HG02588 (cell line): ENCODE results near the gene KCNA5.

Source experiments
- ATAC-seq: cut with Tn5 transposase; IDR thresholded peaks from one replicate; pipeline ENCODE4 v1.9.1; 2021; ENCODE audit warnings: mild to moderate bottlenecking, moderate library complexity; ENCODE audit not compliant: unreplicated experiment

The KCNA5 gene

GRCh38 chr12:5043589-5044419, at the start of gene KCNA5:
TSS of gene KCNA5 (plus strand) at chr12:5043879. CDS start at chr12:5044148, 269 bp downstream.
- no peak for ATAC-seq

DNA sequence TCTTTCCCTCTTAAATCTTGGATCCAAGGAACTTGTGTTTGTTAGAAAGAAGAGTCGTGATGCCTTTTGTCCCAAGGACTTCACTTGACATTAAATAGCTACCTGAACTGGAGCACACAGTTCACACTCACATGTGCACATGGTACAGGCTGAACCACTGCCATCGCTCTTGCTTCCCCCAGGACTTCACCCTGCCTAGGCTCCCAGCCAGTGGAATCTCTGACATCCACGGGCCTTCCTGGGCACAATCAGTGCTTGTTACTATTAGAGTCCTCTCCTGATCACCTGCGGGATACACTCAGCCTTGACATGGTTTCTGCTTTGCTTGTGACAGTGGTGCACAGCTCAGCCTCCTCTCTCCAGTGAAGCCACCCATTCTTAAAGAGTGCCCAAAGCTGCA, 49.1 kb upstream of the KCNA5 start:
- ATAC-seq = no peak

- no peak for ATAC-seq
Observed at GRCh38 chr12:4996714-4997113, 47.0 kb upstream of the KCNA5 start.

DNA sequence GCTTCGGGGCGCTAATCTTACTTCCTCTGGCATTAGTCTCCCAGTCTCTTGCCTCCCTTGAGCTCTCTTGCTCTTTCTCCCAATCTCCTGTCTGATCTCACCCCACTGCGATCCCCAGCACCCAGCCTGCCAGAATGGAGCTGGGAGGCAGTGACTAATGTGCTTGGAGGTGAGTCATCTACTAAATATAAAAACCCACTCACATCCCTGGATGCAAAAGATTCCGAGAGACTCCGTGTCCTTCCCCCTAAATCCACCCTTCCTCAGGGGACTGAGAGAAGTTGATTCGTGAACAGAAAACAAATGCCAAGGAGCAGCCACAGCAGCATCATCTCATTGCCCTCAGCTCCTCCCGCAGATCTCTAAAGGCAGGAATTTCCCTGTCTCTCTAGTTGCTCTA, 45.7 kb upstream of the KCNA5 start:
- ATAC-seq = no peak

DNA sequence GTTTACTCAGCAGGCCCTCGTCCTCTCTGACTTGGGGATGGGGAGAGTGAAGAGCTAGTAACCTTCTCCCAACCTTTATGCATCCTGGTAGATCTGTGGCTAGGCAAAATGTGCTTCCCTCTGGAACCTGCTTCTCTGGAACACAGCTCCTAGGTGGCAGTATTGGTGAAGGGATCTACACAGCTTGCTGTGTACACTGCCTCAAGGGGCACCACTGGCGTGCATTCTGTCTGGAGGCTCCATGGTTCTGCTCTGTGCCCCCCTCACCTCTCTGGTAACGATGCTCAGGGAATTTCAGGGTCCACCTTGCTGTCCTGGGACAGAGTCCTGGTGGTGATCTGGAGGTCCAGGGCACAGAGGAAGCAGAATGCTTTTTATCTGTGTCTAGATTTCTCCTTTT, 43.5 kb upstream of the KCNA5 start:
- no peak for ATAC-seq

- no peak for ATAC-seq
Observed at GRCh38 chr12:5000658-5001385, 42.9 kb upstream of the KCNA5 start.

DNA sequence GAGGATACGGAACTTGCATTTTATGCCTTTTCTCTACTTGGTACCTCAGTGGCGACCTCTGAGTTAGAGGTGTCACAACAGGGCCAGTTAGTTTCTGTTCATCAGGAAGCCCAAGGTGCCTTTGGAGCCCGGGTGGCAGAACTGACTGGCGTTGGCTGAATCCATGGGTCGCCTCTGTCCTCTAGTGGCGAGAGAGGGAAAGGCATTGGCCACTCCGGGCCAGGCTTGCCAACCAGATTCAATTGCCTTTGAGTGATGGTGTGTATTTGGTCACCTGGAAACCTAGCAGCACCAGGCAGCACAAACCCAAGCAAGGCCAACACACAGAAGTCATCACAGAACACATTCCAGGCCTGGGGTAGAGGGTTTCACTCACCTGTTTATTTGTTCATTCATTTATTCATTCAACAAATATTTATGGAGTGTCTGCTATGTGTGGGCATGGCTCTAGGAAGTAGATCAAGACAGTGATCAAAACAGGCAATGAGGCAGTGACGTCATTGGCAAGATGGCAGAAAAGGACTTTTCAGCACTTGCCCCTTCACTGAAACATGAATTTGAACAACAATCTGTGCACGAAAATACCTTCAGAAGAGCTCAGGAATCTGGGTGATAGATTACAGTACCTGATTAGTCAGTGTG, 40.5 kb upstream of the KCNA5 start:
- ATAC-seq = no peak

- ATAC-seq = no peak
Observed at GRCh38 chr12:5008661-5009060, 35.0 kb upstream of the KCNA5 start.

GRCh38 chr12:5010151-5010550, 33.5 kb upstream of the KCNA5 start:
- ATAC-seq = no peak

- ATAC-seq = no peak
Observed at GRCh38 chr12:5012337-5012736, 31.3 kb upstream of the KCNA5 start.

GRCh38 chr12:5013266-5013730, 30.4 kb upstream of the KCNA5 start:
- no peak for ATAC-seq

GRCh38 chr12:5014269-5014668, 29.4 kb upstream of the KCNA5 start:
- no peak for ATAC-seq

DNA sequence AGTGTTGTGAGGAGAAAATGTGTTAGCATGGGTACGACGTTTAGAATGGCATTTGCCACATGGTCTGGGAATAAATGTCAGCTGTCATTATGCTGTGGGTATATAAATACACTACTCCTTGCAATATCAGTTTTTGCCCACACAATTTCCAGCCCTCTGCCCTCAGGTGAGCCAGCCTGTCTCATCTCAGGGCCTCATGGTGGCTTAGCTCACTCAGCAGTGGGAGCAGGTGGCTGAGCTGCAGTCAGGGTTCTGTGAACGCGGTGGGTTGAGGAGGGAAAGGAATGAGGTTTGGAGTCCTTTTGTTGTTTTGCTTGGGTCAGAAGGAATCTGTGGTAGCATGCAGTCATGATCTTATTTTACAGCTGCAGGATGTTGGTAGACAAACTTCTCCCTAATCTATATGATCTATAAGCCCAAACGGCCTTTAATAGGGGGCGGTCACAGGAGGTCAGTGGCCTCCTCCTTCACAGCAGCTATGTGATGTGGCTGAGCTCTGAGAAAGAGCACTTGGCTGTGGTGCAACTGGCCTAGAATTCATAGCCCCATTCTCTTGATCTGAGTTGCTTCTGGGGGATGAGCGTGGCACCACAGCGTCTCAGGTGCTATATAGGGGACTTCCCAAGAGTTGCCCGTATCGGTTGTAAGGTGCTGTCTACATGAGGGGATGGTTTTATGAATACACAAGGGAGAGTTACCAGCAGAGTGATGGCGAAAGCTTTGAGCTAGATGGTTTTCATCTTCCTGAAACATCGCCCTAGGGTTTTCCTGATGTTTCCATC, 27.8 kb upstream of the KCNA5 start:
- no peak for ATAC-seq

- ATAC-seq = no peak
Observed at GRCh38 chr12:5016526-5016925, 27.2 kb upstream of the KCNA5 start.

DNA sequence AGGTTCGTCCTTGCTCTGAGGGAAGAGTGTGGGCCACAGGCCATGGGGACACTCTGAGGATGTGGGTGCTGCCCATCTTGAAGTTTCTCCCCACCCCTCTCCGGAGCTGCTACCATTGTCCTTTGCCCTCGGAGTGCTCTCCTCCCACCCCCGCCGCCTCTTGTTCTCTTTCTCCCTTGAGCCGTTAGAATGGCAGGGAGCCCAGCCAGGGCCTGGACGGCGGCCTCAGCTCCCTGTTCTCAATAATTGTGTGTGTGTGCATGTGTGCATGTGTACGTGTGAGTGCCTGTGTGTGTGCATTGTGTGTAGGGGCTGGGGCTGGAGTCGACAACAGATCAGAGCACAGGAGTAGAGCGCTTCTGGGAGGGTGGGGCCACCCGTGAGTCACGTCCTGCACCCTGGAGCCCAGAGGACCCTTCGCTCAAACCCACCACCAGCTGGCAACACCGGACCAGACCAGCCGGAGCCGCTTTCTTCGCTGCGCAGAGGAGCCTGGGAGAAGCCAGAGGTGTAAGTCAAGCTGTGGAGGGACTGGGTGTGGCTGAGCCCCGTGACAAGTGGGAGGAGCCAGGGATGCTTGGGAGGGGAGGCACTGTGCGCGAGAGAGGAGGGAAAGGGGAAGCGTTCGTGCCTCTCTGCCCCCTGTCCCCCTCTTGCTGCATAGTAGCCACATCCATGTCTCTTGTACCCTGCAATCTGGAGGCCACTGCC, 25.9 kb upstream of the KCNA5 start:
- ATAC-seq = no peak

DNA sequence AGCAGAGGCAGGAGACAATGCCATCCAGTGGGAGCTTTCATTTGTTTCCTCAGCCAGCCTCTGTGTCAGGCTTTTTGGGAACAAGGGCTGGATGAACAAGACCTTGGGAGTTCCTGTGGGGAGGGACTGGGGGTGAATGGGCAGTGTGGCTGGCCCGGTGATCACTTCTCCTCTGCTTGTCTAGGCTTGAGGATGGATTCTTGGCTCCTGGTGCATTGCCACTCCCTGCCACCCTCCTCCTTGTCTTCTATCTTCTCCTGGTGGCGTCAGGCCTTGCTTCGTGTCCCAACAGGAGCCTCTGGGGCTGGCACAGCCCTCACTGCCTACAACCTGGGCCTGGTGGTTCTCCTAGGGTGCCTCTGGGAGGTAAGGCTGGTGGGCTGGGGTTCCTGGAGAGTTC, 25.0 kb upstream of the KCNA5 start:
- no peak for ATAC-seq

DNA sequence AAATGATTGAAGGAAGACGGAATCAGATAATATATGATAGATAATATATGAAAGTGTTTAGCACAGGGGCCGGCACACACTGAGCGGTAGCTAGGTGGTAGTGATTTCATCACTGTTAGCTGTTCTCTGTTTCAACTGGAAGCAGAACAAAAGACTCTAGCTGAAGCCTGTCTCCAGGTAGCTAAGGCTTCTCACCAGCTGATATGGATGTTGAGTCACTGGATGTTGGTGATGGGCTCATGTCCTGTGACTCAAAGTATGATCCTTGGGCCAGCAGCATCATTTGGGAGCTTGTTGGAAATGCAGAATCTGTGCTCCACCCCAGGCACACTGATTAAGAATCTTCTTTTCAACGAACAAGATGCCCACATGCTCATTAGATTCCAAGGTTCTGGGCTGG, 21.7 kb upstream of the KCNA5 start:
- ATAC-seq = no peak

- ATAC-seq = no peak
Observed at GRCh38 chr12:5022465-5023061, 21.1 kb upstream of the KCNA5 start.

DNA sequence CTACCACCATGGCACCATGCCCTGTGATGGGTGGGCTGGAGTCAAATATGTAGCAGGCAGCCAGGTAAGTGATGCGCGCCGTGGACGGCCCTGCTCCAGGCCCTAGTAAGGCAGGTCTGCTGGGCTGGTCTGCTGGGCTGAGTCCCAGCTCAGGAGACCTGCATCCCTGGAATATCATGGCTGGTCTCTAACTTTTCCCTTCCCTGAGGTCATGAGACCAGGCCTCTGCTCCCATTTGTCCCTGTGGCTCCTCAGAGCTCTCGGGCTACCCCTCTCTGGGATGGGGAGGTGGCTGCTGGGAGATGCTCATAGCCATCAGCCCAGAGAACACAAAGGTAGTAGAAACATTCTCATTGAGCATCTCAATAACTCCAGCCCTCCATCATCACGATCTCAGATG, 19.8 kb upstream of the KCNA5 start:
- no peak for ATAC-seq

DNA sequence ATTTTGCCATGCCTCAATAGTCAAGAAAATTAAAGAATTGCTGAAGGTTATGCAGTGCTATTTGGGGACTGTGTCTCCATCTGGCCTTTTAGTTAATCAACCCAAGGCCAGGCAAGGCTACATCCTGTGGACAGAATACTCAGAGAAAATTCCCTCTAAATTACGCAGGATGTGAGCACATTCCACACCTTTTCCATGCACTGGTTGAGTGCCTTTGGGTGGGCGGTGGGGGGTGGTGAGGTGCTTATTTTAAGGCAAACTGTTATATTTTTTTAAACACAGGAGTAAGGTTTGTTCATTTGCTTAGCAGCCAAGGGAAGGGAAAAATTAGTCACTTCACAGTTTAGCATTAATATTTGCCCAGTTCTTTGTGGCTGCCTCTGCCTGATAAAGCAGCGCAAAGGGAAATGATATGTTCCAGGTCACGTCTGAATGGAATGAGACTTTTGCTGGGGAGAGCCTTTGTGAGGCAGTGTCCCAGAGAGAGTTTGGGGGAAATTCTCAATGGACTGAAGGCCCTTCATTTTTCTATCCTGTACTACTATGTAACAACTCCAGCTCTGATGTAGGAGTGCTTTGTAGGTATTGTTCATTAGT, 17.2 kb upstream of the KCNA5 start:
- no peak for ATAC-seq
